Central memory CD8-positive, alpha-beta T cell (primary cell): ENCODE measurements around the gene BLNK.

Experiments used
- ATAC-seq: fragments of 150-1000 bp; cut with Tn5 transposase; replicated peaks from 2 replicates; pipeline ENCODE4 v1.10.0; 2022; ENCODE audit warnings: mild to moderate bottlenecking, moderate FRiP score, moderate number of reproducible peaks; ENCODE audit not compliant: poor library complexity, severe bottlenecking; ENCODE audit errors: extremely low read depth
- DNase-seq, 2 donors: peaks; one replicate each; pipeline ENCODE4 v3.0.0; 2021; ENCODE audit warnings: low spot score in 2 of 2
- H3K27ac Mint-ChIP-seq: one replicate; pipeline ENCODE4 v1.8.0; 2022; ENCODE audit warnings: low read depth, mild to moderate bottlenecking, moderate library complexity, mixed read lengths
- H3K27me3 Mint-ChIP-seq: one replicate; pipeline ENCODE4 v1.8.0; 2022; ENCODE audit warnings: mixed read lengths
- H3K36me3 Mint-ChIP-seq: one replicate; pipeline ENCODE4 v1.8.0; 2022; ENCODE audit warnings: mild to moderate bottlenecking, moderate library complexity, mixed read lengths; ENCODE audit not compliant: insufficient read depth
- H3K4me1 Mint-ChIP-seq: one replicate; pipeline ENCODE4 v1.8.0; 2022; ENCODE audit warnings: mixed read lengths
- H3K4me3 Mint-ChIP-seq: one replicate; pipeline ENCODE4 v1.8.0; 2022; ENCODE audit warnings: mild to moderate bottlenecking, moderate library complexity, mixed read lengths
- H3K9me3 Mint-ChIP-seq: one replicate; pipeline ENCODE4 v1.8.0; 2022; ENCODE audit warnings: mixed read lengths

Gene BLNK

DNA sequence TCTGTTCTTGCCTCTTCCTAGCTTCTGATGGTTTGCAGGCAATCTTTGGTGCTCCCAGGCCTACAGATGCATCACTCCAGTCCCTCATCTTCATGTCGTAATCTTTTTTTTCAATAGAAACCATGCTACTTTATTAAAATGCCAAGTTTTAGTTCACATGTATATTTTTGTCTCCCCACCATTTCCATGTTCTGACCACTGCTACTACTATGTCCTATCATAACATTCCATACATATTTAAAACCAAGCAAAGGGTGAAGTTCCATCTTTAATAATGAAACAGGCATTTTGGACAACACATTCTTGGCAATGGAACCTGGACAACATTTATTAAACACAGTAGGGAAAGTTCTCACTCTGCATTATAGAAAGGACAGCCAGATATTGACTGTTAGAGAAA is 82.5 kb downstream of the BLNK start:
- Mint-ChIP-seq H3K9me3 (peaks cover 9% of the 10 kb centered on the region), H3K4me3 (no peak overlapping the region), H3K4me1 (no peaks in the 10 kb centered on the region), H3K27ac (no peak overlapping the region), H3K27me3 (peaks cover 53% of the 10 kb centered on the region), H3K36me3 (peaks cover 2% of the 10 kb centered on the region)
- ATAC-seq (no peak), DNase-seq (no peak)

DNA sequence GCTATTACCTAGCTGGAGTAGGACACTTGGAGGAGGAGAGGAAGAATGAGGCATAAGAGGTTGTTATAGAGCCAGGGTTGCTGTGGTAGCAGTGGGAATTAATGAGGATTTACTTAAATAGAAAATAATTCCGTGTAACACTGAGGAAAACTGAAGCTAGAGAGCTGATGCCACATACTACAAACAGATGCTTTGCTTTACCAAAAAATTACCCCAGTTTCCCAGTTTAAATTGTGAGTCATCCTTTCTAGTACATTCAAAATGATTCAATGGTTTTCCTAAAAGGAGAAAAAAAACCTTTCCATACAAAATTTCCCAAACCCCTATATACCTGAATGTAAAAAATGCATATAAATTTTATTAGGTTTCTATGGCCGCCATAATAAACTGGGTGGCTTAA is 82.9 kb downstream of the BLNK start:
- Mint-ChIP-seq H3K4me1 (no peaks in the 10 kb centered on the region), H3K27ac (no peak overlapping the region), H3K36me3 (peaks cover 2% of the 10 kb centered on the region), H3K4me3 (no peak overlapping the region), H3K27me3 (peaks cover 55% of the 10 kb centered on the region), H3K9me3 (peaks cover 11% of the 10 kb centered on the region)
- no peak for DNase-seq
- ATAC-seq: no peak

GRCh38 chr10:96176985-96177384 is 94.4 kb downstream of the BLNK start:
- peaks cover 16% of the 10 kb centered on the region for H3K9me3 Mint-ChIP-seq

GRCh38 chr10:96172666-96173065 is 98.7 kb downstream of the BLNK start:
- H3K9me3 Mint-ChIP-seq: peaks cover 16% of the 10 kb centered on the region
- no peaks in the 10 kb centered on the region for H3K4me1 Mint-ChIP-seq
- no peak overlapping the region for H3K4me3 Mint-ChIP-seq
- H3K27ac Mint-ChIP-seq: no peak overlapping the region
- peaks cover 1% of the 10 kb centered on the region for H3K36me3 Mint-ChIP-seq
- H3K27me3 Mint-ChIP-seq: no peaks in the 10 kb centered on the region
- no peak for ATAC-seq
- no peak for DNase-seq

More at GRCh38 chr10:96176985-96177384, 94.4 kb downstream of the BLNK start:
- no peaks in the 10 kb centered on the region for H3K4me1 Mint-ChIP-seq
- DNase-seq (no peak), ATAC-seq (no peak)
- no peak overlapping the region for H3K27ac Mint-ChIP-seq
- H3K4me3 Mint-ChIP-seq: no peak overlapping the region
- H3K36me3 Mint-ChIP-seq: peaks cover 1% of the 10 kb centered on the region
- H3K27me3 Mint-ChIP-seq: peaks cover 7% of the 10 kb centered on the region

DNA sequence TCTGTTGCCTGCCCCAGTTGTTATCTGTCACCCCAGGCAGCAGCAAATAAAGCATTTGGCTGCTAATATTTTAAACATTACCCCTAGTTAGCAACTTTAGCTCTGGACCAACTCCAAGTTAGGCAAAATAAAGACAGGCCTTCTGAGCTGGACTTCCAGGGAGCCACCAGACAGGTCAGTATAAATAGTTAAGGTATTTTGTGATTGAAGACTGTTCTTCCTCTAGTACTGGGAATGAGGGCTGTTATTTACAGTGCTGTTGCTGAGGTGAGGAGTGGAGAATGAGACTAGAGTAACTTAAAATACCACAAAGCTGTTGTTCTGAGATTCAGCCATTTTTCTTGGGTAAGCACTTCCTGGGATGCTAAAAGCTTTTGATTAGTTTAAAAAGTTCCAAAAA is 101.1 kb downstream of the BLNK start:
- no peaks in the 10 kb centered on the region for H3K27me3 Mint-ChIP-seq
- no peak overlapping the region for H3K4me3 Mint-ChIP-seq
- peaks cover 25% of the 10 kb centered on the region for H3K9me3 Mint-ChIP-seq
- H3K27ac Mint-ChIP-seq: no peak overlapping the region
- H3K4me1 Mint-ChIP-seq: no peaks in the 10 kb centered on the region
- no peak for ATAC-seq
- H3K36me3 Mint-ChIP-seq: peaks cover 1% of the 10 kb centered on the region
- no peak for DNase-seq

DNA sequence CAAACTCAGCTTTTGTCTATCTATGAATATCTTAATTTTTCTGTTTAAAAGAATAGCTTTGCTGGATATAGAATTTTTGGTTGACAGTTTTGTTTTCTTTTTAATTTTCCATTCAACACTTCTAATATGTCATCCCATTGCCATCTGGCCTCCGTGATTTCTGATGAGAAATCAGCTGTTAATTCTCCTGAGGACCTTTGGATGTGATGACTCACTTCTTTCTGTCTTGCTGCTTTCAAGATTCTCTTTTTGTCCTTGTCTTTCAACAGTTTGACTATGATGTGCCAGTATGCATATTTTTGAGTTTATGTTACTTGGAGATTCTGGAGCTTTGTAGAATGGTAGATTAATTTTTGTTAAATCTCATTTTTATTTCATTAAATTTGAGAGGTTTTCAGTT is 102.8 kb downstream of the BLNK start:
- ATAC-seq (no peak), DNase-seq (no peak)
- H3K36me3 Mint-ChIP-seq: no peaks in the 10 kb centered on the region
- no peak overlapping the region for H3K4me3 Mint-ChIP-seq
- H3K27me3 Mint-ChIP-seq: no peaks in the 10 kb centered on the region
- no peaks in the 10 kb centered on the region for H3K4me1 Mint-ChIP-seq
- H3K27ac Mint-ChIP-seq: no peak overlapping the region
- H3K9me3 Mint-ChIP-seq: peaks cover 18% of the 10 kb centered on the region

DNA sequence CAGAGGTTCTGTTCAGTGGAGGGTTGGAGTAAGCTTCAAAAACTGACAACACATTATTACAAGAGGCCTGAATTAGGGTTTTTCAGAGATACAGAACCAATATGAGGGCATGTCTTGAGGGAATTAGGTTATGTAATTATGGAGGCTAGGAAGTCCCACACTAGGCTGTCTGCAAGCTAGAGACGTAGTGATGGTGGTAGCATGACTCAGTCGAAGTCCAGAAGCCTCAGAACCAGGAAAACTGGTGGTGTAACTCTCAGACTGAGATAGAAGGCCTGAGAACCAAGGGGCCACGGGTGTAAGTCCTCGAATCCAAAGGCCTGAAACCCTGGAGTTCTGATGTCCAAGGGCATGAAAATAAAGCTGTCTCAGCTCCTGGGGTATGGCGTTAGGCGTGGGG is 105.6 kb downstream of the BLNK start:
- DNase-seq: no peak
- no peak overlapping the region for H3K27ac Mint-ChIP-seq
- H3K36me3 Mint-ChIP-seq: no peaks in the 10 kb centered on the region
- ATAC-seq: no peak
- no peak overlapping the region for H3K4me3 Mint-ChIP-seq
- H3K27me3 Mint-ChIP-seq: no peaks in the 10 kb centered on the region
- no peaks in the 10 kb centered on the region for H3K4me1 Mint-ChIP-seq
- peaks cover 18% of the 10 kb centered on the region for H3K9me3 Mint-ChIP-seq

- DNase-seq (no peak), ATAC-seq (no peak)
- H3K4me1 Mint-ChIP-seq: peaks cover 6% of the 10 kb centered on the region
- H3K27ac Mint-ChIP-seq: no peak overlapping the region
- H3K9me3 Mint-ChIP-seq: peaks cover 6% of the 10 kb centered on the region
- peaks cover 48% of the 10 kb centered on the region for H3K36me3 Mint-ChIP-seq
- no peak overlapping the region for H3K4me3 Mint-ChIP-seq
- H3K27me3 Mint-ChIP-seq: no peaks in the 10 kb centered on the region
Measured at GRCh38 chr10:96153070-96153469, 118.3 kb downstream of the BLNK start.

DNA sequence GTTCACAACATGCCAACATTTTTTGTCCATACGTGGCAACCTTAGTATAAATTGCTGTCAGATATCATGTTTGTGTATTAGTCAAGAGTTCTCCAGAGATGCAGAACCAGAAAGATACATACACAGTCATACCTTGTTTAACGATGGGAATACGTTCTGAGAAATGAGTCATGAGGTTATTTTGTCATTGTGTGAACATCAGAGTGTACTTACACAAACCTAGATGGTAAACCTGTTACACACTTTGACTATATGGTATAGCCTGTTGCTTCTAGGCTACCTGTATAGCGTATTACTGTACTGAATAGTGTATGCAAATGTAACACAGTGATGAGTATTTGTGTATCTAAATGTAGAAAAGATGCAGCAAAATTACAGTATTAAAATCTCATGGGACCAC is 118.9 kb downstream of the BLNK start:
- ATAC-seq (no peak), DNase-seq (no peak)
- Mint-ChIP-seq H3K36me3 (peaks cover 47% of the 10 kb centered on the region), H3K9me3 (peaks cover 6% of the 10 kb centered on the region), H3K27me3 (no peaks in the 10 kb centered on the region), H3K4me1 (peaks cover 12% of the 10 kb centered on the region), H3K4me3 (no peak overlapping the region), H3K27ac (no peak overlapping the region)
